ENCODE data around the gene KCNIP1.

Gene KCNIP1

GRCh38 chr5:170738840-170739239 is 235.0 kb downstream of the KCNIP1 start:
- no peak overlapping the region for H4K91ac ChIP-seq (ENCODE audit: low read depth, low read length, poor library complexity)
- peaks cover 0 to 5% of the 10 kb centered on the region in 2 donors for H3K9me3 ChIP-seq (replicated peaks in 1 of 2; ENCODE audit: control insufficient read depth in 2 of 2, insufficient read depth in 1 of 2, low read depth in 1 of 2, low read length in 2 of 2)
- H2AK5ac ChIP-seq (ENCODE audit: low read depth, low read length) = no peak overlapping the region
- H3K23ac ChIP-seq (ENCODE audit: low read depth, low read length, poor library complexity) = no peak overlapping the region
- no peak overlapping the region for H2BK120ac ChIP-seq (ENCODE audit: low read depth, low read length)
- H3K4me1 ChIP-seq (ENCODE audit: control insufficient read depth in 2 of 2, insufficient read depth in 1 of 2, low read depth in 1 of 2, low read length in 2 of 2) = no peaks in the 10 kb centered on the region
- H3K18ac ChIP-seq (ENCODE audit: low read length) = no peak overlapping the region
- H2BK5ac ChIP-seq (ENCODE audit: low read length) = no peak overlapping the region
- H3K14ac ChIP-seq (ENCODE audit: low read length) = no peak overlapping the region
- no peak overlapping the region for H3K4ac ChIP-seq (ENCODE audit: low read length)
- H2BK15ac ChIP-seq (ENCODE audit: low read length) = no peak overlapping the region
- no peak overlapping the region for H3K27ac ChIP-seq (replicated peaks; ENCODE audit: low read length)
- H2AFZ ChIP-seq (ENCODE audit: low read length) = no peak overlapping the region
- no peak overlapping the region for H2BK12ac ChIP-seq (ENCODE audit: low read length)
- no peak for DNase-seq (ENCODE audit: low spot score)
- no CpG with 5 or more reads among the region's 3 CpGs for WGBS, 2 donors (ENCODE audit: extremely low coverage in 2 of 2, insufficient read length in 2 of 2, insufficient replicate concordance in 1 of 2)
- peaks cover under 1 to 6% (median 2%) of the 10 kb centered on the region in 3 experiments for H3K27me3 ChIP-seq (ENCODE audit: control insufficient read depth in 3 of 3, insufficient read depth in 3 of 3, low read depth in 1 of 3, low read length in 3 of 3)
- H3K36me3 ChIP-seq (replicated peaks in 1 of 2; ENCODE audit: control insufficient read depth in 2 of 2, insufficient read depth in 2 of 2, low read length in 2 of 2) = no peaks in the 10 kb centered on the region
- no peak overlapping the region for H3K4me3 ChIP-seq (ENCODE audit: low read length in 2 of 2)
- H3K4me2 ChIP-seq (ENCODE audit: insufficient read depth, low read length, poor library complexity, severe bottlenecking) = no peak overlapping the region
- H3K79me1 ChIP-seq (ENCODE audit: low read depth, low read length) = no peaks in the 10 kb centered on the region
- no peak overlapping the region for H3K9ac ChIP-seq (ENCODE audit: low read depth, low read length, poor library complexity)
- H4K8ac ChIP-seq (ENCODE audit: low read depth, low read length) = no peak overlapping the region

- H2AFZ ChIP-seq (ENCODE audit: low read length) = no peak overlapping the region
- H2BK12ac ChIP-seq (ENCODE audit: low read length) = no peak overlapping the region
- no peak overlapping the region for H3K23ac ChIP-seq (ENCODE audit: low read depth, low read length, poor library complexity)
- H3K4me2 ChIP-seq (ENCODE audit: insufficient read depth, low read length, poor library complexity, severe bottlenecking) = no peak overlapping the region
- no CpG with 5 or more reads among the region's 4 CpGs for WGBS, 2 donors (ENCODE audit: extremely low coverage in 2 of 2, insufficient read length in 2 of 2, insufficient replicate concordance in 1 of 2)
- no peak overlapping the region for H2BK120ac ChIP-seq (ENCODE audit: low read depth, low read length)
- H3K14ac ChIP-seq (ENCODE audit: low read length) = no peak overlapping the region
- peaks cover 2 to 3% of the 10 kb centered on the region in 2 donors for H3K4me1 ChIP-seq (ENCODE audit: control insufficient read depth in 2 of 2, insufficient read depth in 1 of 2, low read depth in 1 of 2, low read length in 2 of 2)
- H3K9me3 ChIP-seq (replicated peaks in 1 of 2; ENCODE audit: control insufficient read depth in 2 of 2, insufficient read depth in 1 of 2, low read depth in 1 of 2, low read length in 2 of 2) = peaks cover 0 to 5% of the 10 kb centered on the region in 2 donors
- H3K9ac ChIP-seq (ENCODE audit: low read depth, low read length, poor library complexity) = no peak overlapping the region
- H3K27me3 ChIP-seq (ENCODE audit: control insufficient read depth in 3 of 3, insufficient read depth in 3 of 3, low read depth in 1 of 3, low read length in 3 of 3) = peaks cover 2 to 12% (median 4%) of the 10 kb centered on the region in 3 experiments
- H3K18ac ChIP-seq (ENCODE audit: low read length) = no peak overlapping the region
- H2BK15ac ChIP-seq (ENCODE audit: low read length) = no peak overlapping the region
- no peak overlapping the region for H4K8ac ChIP-seq (ENCODE audit: low read depth, low read length)
- H3K79me1 ChIP-seq (ENCODE audit: low read depth, low read length) = no peaks in the 10 kb centered on the region
- no peak overlapping the region for H3K4ac ChIP-seq (ENCODE audit: low read length)
- no peak for DNase-seq (ENCODE audit: low spot score)
- no peak overlapping the region for H4K91ac ChIP-seq (ENCODE audit: low read depth, low read length, poor library complexity)
- H3K36me3 ChIP-seq (replicated peaks in 1 of 2; ENCODE audit: control insufficient read depth in 2 of 2, insufficient read depth in 2 of 2, low read length in 2 of 2) = no peaks in the 10 kb centered on the region
- H3K27ac ChIP-seq (replicated peaks; ENCODE audit: low read length) = no peak overlapping the region
- H2AK5ac ChIP-seq (ENCODE audit: low read depth, low read length) = no peak overlapping the region
- peak overlapping the region in 1 of 2 donors; percentile 58 for H3K4me3 ChIP-seq (ENCODE audit: low read length in 2 of 2)
- no peak overlapping the region for H2BK5ac ChIP-seq (ENCODE audit: low read length)
Measured at GRCh38 chr5:170739446-170739845, 235.6 kb downstream of the KCNIP1 start.

GRCh38 chr5:170740551-170741205 is 236.9 kb downstream of the KCNIP1 start:
- H4K91ac ChIP-seq (ENCODE audit: low read depth, low read length, poor library complexity) = no peak overlapping the region
- H3K4ac ChIP-seq (ENCODE audit: low read length) = no peak overlapping the region
- peaks cover under 1 to 19% (median 11%) of the 10 kb centered on the region in 3 experiments for H3K27me3 ChIP-seq (ENCODE audit: control insufficient read depth in 3 of 3, insufficient read depth in 3 of 3, low read depth in 1 of 3, low read length in 3 of 3)
- H2AK5ac ChIP-seq (ENCODE audit: low read depth, low read length) = no peak overlapping the region
- H3K9me3 ChIP-seq (replicated peaks in 1 of 2; ENCODE audit: control insufficient read depth in 2 of 2, insufficient read depth in 1 of 2, low read depth in 1 of 2, low read length in 2 of 2) = peaks cover 0 to 3% of the 10 kb centered on the region in 2 donors
- H3K18ac ChIP-seq (ENCODE audit: low read length) = no peak overlapping the region
- no peak overlapping the region for H3K4me3 ChIP-seq (ENCODE audit: low read length in 2 of 2)
- no peak overlapping the region for H3K23ac ChIP-seq (ENCODE audit: low read depth, low read length, poor library complexity)
- no peak overlapping the region for H3K4me2 ChIP-seq (ENCODE audit: insufficient read depth, low read length, poor library complexity, severe bottlenecking)
- no CpG with 5 or more reads among the region's 3 CpGs for WGBS, 2 donors (ENCODE audit: extremely low coverage in 2 of 2, insufficient read length in 2 of 2, insufficient replicate concordance in 1 of 2)
- no peak overlapping the region for H2BK12ac ChIP-seq (ENCODE audit: low read length)
- no peak overlapping the region for H4K8ac ChIP-seq (ENCODE audit: low read depth, low read length)
- no peak for DNase-seq (ENCODE audit: low spot score)
- H2AFZ ChIP-seq (ENCODE audit: low read length) = no peak overlapping the region
- no peak overlapping the region for H3K27ac ChIP-seq (replicated peaks; ENCODE audit: low read length)
- no peaks in the 10 kb centered on the region for H3K36me3 ChIP-seq (replicated peaks in 1 of 2; ENCODE audit: control insufficient read depth in 2 of 2, insufficient read depth in 2 of 2, low read length in 2 of 2)
- no peak overlapping the region for H2BK5ac ChIP-seq (ENCODE audit: low read length)
- no peak overlapping the region for H3K14ac ChIP-seq (ENCODE audit: low read length)
- peaks cover 6 to 10% of the 10 kb centered on the region in 2 donors for H3K4me1 ChIP-seq (ENCODE audit: control insufficient read depth in 2 of 2, insufficient read depth in 1 of 2, low read depth in 1 of 2, low read length in 2 of 2)
- no peak overlapping the region for H2BK120ac ChIP-seq (ENCODE audit: low read depth, low read length)
- H3K9ac ChIP-seq (ENCODE audit: low read depth, low read length, poor library complexity) = no peak overlapping the region
- no peak overlapping the region for H2BK15ac ChIP-seq (ENCODE audit: low read length)
- H3K79me1 ChIP-seq (ENCODE audit: low read depth, low read length) = no peaks in the 10 kb centered on the region

GRCh38 chr5:170741801-170742200 is 238.0 kb downstream of the KCNIP1 start:
- Histone ChIP-seq H3K4me1 (ENCODE audit: control insufficient read depth in 2 of 2, insufficient read depth in 1 of 2, low read depth in 1 of 2, low read length in 2 of 2) (peaks cover 15 to 20% of the 10 kb centered on the region in 2 donors), H3K23ac (ENCODE audit: low read depth, low read length, poor library complexity) (no peak overlapping the region), H3K27ac (replicated peaks; ENCODE audit: low read length) (no peak overlapping the region), H2AFZ (ENCODE audit: low read length) (no peak overlapping the region), H3K4me3 (ENCODE audit: low read length in 2 of 2) (no peak overlapping the region), H2BK120ac (ENCODE audit: low read depth, low read length) (no peak overlapping the region), H3K4me2 (ENCODE audit: insufficient read depth, low read length, poor library complexity, severe bottlenecking) (no peak overlapping the region), H3K27me3 (ENCODE audit: control insufficient read depth in 3 of 3, insufficient read depth in 3 of 3, low read depth in 1 of 3, low read length in 3 of 3) (peaks cover 0 to 20% (median 11%) of the 10 kb centered on the region in 3 experiments), H3K9ac (ENCODE audit: low read depth, low read length, poor library complexity) (no peak overlapping the region), H2BK5ac (ENCODE audit: low read length) (no peak overlapping the region), H3K79me1 (ENCODE audit: low read depth, low read length) (no peaks in the 10 kb centered on the region), H4K8ac (ENCODE audit: low read depth, low read length) (no peak overlapping the region), H4K91ac (ENCODE audit: low read depth, low read length, poor library complexity) (no peak overlapping the region), H3K18ac (ENCODE audit: low read length) (no peak overlapping the region), H3K36me3 (replicated peaks in 1 of 2; ENCODE audit: control insufficient read depth in 2 of 2, insufficient read depth in 2 of 2, low read length in 2 of 2) (no peaks in the 10 kb centered on the region), H3K14ac (ENCODE audit: low read length) (no peak overlapping the region), H3K4ac (ENCODE audit: low read length) (no peak overlapping the region), H3K9me3 (replicated peaks in 1 of 2; ENCODE audit: control insufficient read depth in 2 of 2, insufficient read depth in 1 of 2, low read depth in 1 of 2, low read length in 2 of 2) (no peaks in the 10 kb centered on the region), H2BK15ac (ENCODE audit: low read length) (no peak overlapping the region), H2BK12ac (ENCODE audit: low read length) (no peak overlapping the region), H2AK5ac (ENCODE audit: low read depth, low read length) (no peak overlapping the region)
- WGBS, 2 donors (ENCODE audit: extremely low coverage in 2 of 2, insufficient read length in 2 of 2, insufficient replicate concordance in 1 of 2) = no CpG with 5 or more reads among the region's 8 CpGs
- no peak for DNase-seq (ENCODE audit: low spot score)

Data from neuronal stem cell (in vitro differentiated cells).